K562 (cell line): ENCODE data around the gene MSRB3. TPM values are rescaled to one million over a fixed set of nuclear protein-coding genes. Genes with fewer than 3 reads are reported as not detected.

Experiments
- ATAC-seq: fragments of 200-7000 bp; cut with Tn5 transposase; 3 replicates; pipeline ENCODE4 v1.9.1; 2020; ENCODE audit warnings: moderate library complexity
- BruUV-seq: library from RNA; stranded (reverse); fragments of 400-500 nt; replicated peaks from 2 replicates; lab custom pipeline; 2021; lab: Mats Ljungman, UMichigan
- CTCF ChIA-PET: fragments of 300-600 bp; formaldehyde crosslinking; extraction: SDS; loops from one replicate; lab custom pipeline; 2021; ENCODE audit warnings: low intra/inter-chr PET ratio; lab: Yijun Ruan, JAX
- POLR2A ChIA-PET: fragments of 300-600, 350-650 bp; sonication (Branson Sonifier 250); formaldehyde crosslinking; extraction: SDS; loops from one replicate; lab custom pipeline; 2021; ENCODE audit warnings: antibody characterized with exemption, inconsistent platforms; lab: Yijun Ruan, JAX
- DNase-seq, 4 experiments: peaks; one replicate each; pipeline versions ENCODE4 v3.0.0 to v3.0.0-alpha.2; 2011 to 2018; ENCODE audit warnings: low spot score in 3 of 4, mixed read lengths in 3 of 4; ENCODE audit errors: extremely low read depth in 1 of 4
- FAIRE-seq: peaks from 2 replicates; lab custom pipeline; 2011; peaks lifted over from hg19 to GRCh38; lab: Jason Lieb, UNC
- H2AFZ ChIP-seq: 2 replicates; pipeline ENCODE4 v1.6.0; 2011; ENCODE audit warnings: low read depth, low read length, control low read depth, inconsistent platforms
- H3K27ac ChIP-seq: fragments of 200-600 bp; 3 replicates; pipeline ENCODE4 v1.8.0; 2011; ENCODE audit warnings: low read depth, mild to moderate bottlenecking, control low read depth, inconsistent platforms, low read length, moderate library complexity, mixed read lengths; ENCODE audit errors: extremely low read depth
- H3K27me3 ChIP-seq, 2 experiments: fragments of 300-600 bp in 1 of 2; 2 replicates in 1 of 2; 3 replicates in 1 of 2; pipeline versions ENCODE4 v1.6.0 to v1.8.0; 2011; ENCODE audit warnings: inconsistent platforms in 2 of 2, low read length in 2 of 2, mild to moderate bottlenecking in 1 of 2, mixed read lengths in 1 of 2, moderate library complexity in 1 of 2; ENCODE audit not compliant: control insufficient read depth in 2 of 2, insufficient read depth in 2 of 2
- H3K36me3 ChIP-seq: fragments of 300-600 bp; 3 replicates; pipeline ENCODE4 v1.8.0; 2011; ENCODE audit warnings: mild to moderate bottlenecking, low read length, inconsistent platforms; ENCODE audit not compliant: control insufficient read depth, insufficient read depth
- H3K4me1 ChIP-seq, 2 experiments: fragments of 200-600 bp in 1 of 2; replicated peaks in 1 of 2; 2 replicates in 1 of 2; 3 replicates in 1 of 2; pipeline versions ENCODE4 v1.5.1 to v1.8.0; 2011; ENCODE audit warnings: inconsistent platforms in 2 of 2, low read length in 2 of 2, mild to moderate bottlenecking in 1 of 2, mixed read lengths in 1 of 2, moderate library complexity in 1 of 2; ENCODE audit not compliant: control insufficient read depth in 2 of 2, insufficient read depth in 2 of 2
- H3K4me2 ChIP-seq: 2 replicates; pipeline ENCODE4 v1.6.1; 2011; ENCODE audit warnings: low read length, control low read depth, inconsistent platforms, mixed read lengths; ENCODE audit not compliant: insufficient read depth
- H3K4me3 ChIP-seq: fragments of 200-600 bp; sonication (generic), shearing (Covaris generic); 2 replicates; pipeline ENCODE4 v1.5.1; 2016; ENCODE audit warnings: control low read depth, inconsistent platforms
- H3K79me2 ChIP-seq: fragments of 200-600 bp; 3 replicates; pipeline ENCODE4 v1.8.0; 2011; ENCODE audit warnings: low read length, inconsistent platforms; ENCODE audit not compliant: control insufficient read depth, insufficient read depth
- H3K9ac ChIP-seq, 2 experiments: 2 replicates each; pipeline versions ENCODE4 v1.6.0 to v1.6.1; 2011; ENCODE audit warnings: low read depth in 2 of 2, low read length in 2 of 2, control low read depth in 1 of 2, inconsistent platforms in 1 of 2, mild to moderate bottlenecking in 1 of 2, mixed read lengths in 1 of 2; ENCODE audit not compliant: insufficient read depth in 1 of 2
- H3K9me1 ChIP-seq: one replicate; pipeline ENCODE4 v1.6.0; 2011; ENCODE audit warnings: inconsistent platforms, mild to moderate bottlenecking, low read length, moderate library complexity; ENCODE audit not compliant: control insufficient read depth, insufficient read depth
- H3K9me3 ChIP-seq: replicated peaks from 2 replicates; pipeline ENCODE4 v1.5.1; 2011; ENCODE audit warnings: low read depth, low read length, inconsistent platforms; ENCODE audit not compliant: control insufficient read depth, insufficient read depth
- H4K20me1 ChIP-seq: replicated peaks from 2 replicates; pipeline ENCODE4 v1.6.1; 2011; ENCODE audit warnings: low read length, inconsistent platforms, mixed read lengths; ENCODE audit not compliant: control insufficient read depth, insufficient read depth
- CBX2 ChIP-seq: fragments of 200-600 bp; sonication (generic); IDR thresholded peaks from one replicate; pipeline ENCODE4 v1.6.1; 2012; ENCODE audit warnings: mild to moderate bottlenecking, low read length, inconsistent platforms; ENCODE audit not compliant: insufficient read depth, poor library complexity, severe bottlenecking
- CREB5 ChIP-seq: fragments of 250-450 bp; sonication (Bioruptor Pico); IDR thresholded peaks from 2 replicates; pipeline ENCODE4 v1.5.0; 2020; ENCODE audit warnings: mild to moderate bottlenecking
- E2F4 ChIP-seq: sonication (generic); formaldehyde crosslinking; IDR thresholded peaks from 2 replicates; pipeline ENCODE4 v1.8.0; 2022; ENCODE audit warnings: mild to moderate bottlenecking, low read depth, missing genetic modification reagents
- ELF1 ChIP-seq: fragments of 200-800 bp; sonication (Bioruptor generic); IDR thresholded peaks from 2 replicates; pipeline ENCODE4 v1.6.1; 2016; ENCODE audit warnings: missing genetic modification characterization, missing compliant biosample characterization
- HLTF ChIP-seq: fragments of 450-650 bp; IDR thresholded peaks from 2 replicates; pipeline ENCODE4 v1.6.1; 2016
- HNRNPLL ChIP-seq: fragments of 200-400 bp; formaldehyde crosslinking; IDR thresholded peaks from 2 replicates; pipeline ENCODE4 v1.6.1; 2017; ENCODE audit warnings: low read length, low read depth, mild to moderate bottlenecking; ENCODE audit not compliant: poor library complexity, severe bottlenecking
- MAFK ChIP-seq: IDR thresholded peaks from 2 replicates; pipeline ENCODE4 v1.6.1; 2011; ENCODE audit warnings: low read length, improper control_type of control experiment
- MYNN ChIP-seq, 2 experiments: sonication (generic); formaldehyde crosslinking in 1 of 2; IDR thresholded peaks; 2 replicates each; pipeline versions ENCODE4 v1.5.0 to v1.6.1; 2016 to 2020; ENCODE audit warnings: antibody characterized with exemption in 1 of 2, missing genetic modification reagents in 1 of 2
- NR4A1 ChIP-seq, 2 experiments: fragments of 250-450 bp in 1 of 2; fragments of 450-650 bp in 1 of 2; sonication (Bioruptor Pico) in 1 of 2; IDR thresholded peaks; 2 replicates each; pipeline versions ENCODE4 v1.4.0 to v1.6.1; 2016 to 2020; ENCODE audit warnings: mild to moderate bottlenecking in 2 of 2, missing compliant biosample characterization in 1 of 2, missing genetic modification characterization in 1 of 2, moderate library complexity in 1 of 2
- PHB ChIP-seq: fragments of 250-450 bp; sonication (Bioruptor Pico); IDR thresholded peaks from 2 replicates; pipeline ENCODE4 v1.5.0; 2021
- PHB2 ChIP-seq: fragments of 450-650 bp; IDR thresholded peaks from 2 replicates; pipeline ENCODE4 v1.6.1; 2017; ENCODE audit warnings: low read depth
- PHTF2 ChIP-seq: fragments of 250-450 bp; sonication (Bioruptor Pico); IDR thresholded peaks from 2 replicates; pipeline ENCODE4 v1.5.0; 2021; ENCODE audit warnings: mild to moderate bottlenecking
- RBM25 ChIP-seq: fragments of 200-400 bp; formaldehyde crosslinking; IDR thresholded peaks from 2 replicates; pipeline ENCODE4 v1.6.1; 2018; ENCODE audit warnings: low read length, low read depth, moderate library complexity; ENCODE audit not compliant: severe bottlenecking
- U2AF1 ChIP-seq: fragments of 200-400 bp; formaldehyde crosslinking; optimal IDR thresholded peaks from 2 replicates; pipeline ENCODE3; 2017; ENCODE audit warnings: mild to moderate bottlenecking, low read depth, low read length, moderate library complexity
- ZNF24 ChIP-seq: fragments of 450-650 bp; IDR thresholded peaks from 2 replicates; pipeline ENCODE4 v1.6.1; 2016
- ZNF77 ChIP-seq: fragments of 250-450 bp; sonication (Bioruptor Pico); IDR thresholded peaks from 2 replicates; pipeline ENCODE4 v1.5.0; 2020
- ZSCAN32 ChIP-seq: fragments of 450-650 bp; formaldehyde crosslinking; IDR thresholded peaks from 2 replicates; pipeline ENCODE4 v1.4.0; 2020; ENCODE audit warnings: mild to moderate bottlenecking, moderate library complexity
- ZZZ3 ChIP-seq: fragments of 450-650 bp; IDR thresholded peaks from 2 replicates; pipeline ENCODE4 v1.6.1; 2016; ENCODE audit warnings: antibody characterized with exemption, mild to moderate bottlenecking, moderate library complexity
- WGBS: fragments of 100-300 bp; shearing (Covaris generic); methylation state at CpG from one replicate; pipeline ENCODE4 v1.1.6; 2016; ENCODE audit warnings: low coverage, mixed read lengths; ENCODE audit not compliant: insufficient coverage; ENCODE audit errors: missing lambda C conversion rate; 5-methylcytosine and 5-hydroxymethylcytosine counted together
- in situ Hi-C: fragments of 300-500 bp; cut with MboI; formaldehyde crosslinking; loops from 4 replicates; pipeline ENCODE4 v1.15.0; 2018; ENCODE audit warnings: inconsistent platforms, mixed read lengths
- intact Hi-C: fragments of 100-400 bp; cut with micrococcal nuclease; formaldehyde crosslinking; loops from 2 replicates; pipeline ENCODE4 v1.14.2; 2022
- polyA plus RNA-seq, 8 experiments: library from polyadenylated mRNA; depleted of rRNA in 4 of 8; stranded (reverse) in 5 of 8; unstranded in 3 of 8; fragments of >200 nt; fragmentation: Nextera tagmentation in 2 of 8; fragmentation: Illumina TruSeq in 1 of 8; extraction: Ambion mirVana in 2 of 8; extraction: Trizol in 1 of 8; gene quantifications; 2 replicates each; pipeline versions ENCODE4 v1.2.1 to v1.2.3, GENCODE V29; 2011 to 2014; ENCODE audit warnings: inconsistent platforms in 1 of 8, missing spikeins in 1 of 8
- total RNA-seq, 7 experiments: library from RNA; depleted of rRNA in 6 of 7; stranded (reverse); fragments of >200 nt in 6 of 7; fragmentation: Illumina TruSeq in 2 of 7; extraction: Trizol in 2 of 7; gene quantifications; 2 replicates each; pipeline versions ENCODE4 v1.2.1 to v1.2.3, GENCODE V29; 2011 to 2021; ENCODE audit warnings: low replicate concordance in 1 of 7

Gene MSRB3
- total and polyA plus RNA-seq, 9 of the 15 experiments (the other 6 are each of a cell fraction or from before 2014, with no cell fraction given), result 0.04 TPM; not detected in 8

GRCh38 chr12:65505386-65506121, 227.1 kb downstream of the MSRB3 start (continued):
- no peak for TF ChIP-seq NR4A1 (CRISPR knock-in tag; IDR thresholded peaks at IDR 0.05)
- TF ChIP-seq NR4A1 (tag; IDR thresholded peaks at IDR 0.05), result no peak
- TF ChIP-seq HNRNPLL, result no peak
- no peak for TF ChIP-seq CBX2
- no peak for TF ChIP-seq PHB2
- no peak for TF ChIP-seq MYNN (IDR thresholded peaks at IDR 0.05)
- TF ChIP-seq MYNN (CRISPR knock-in tag; IDR thresholded peaks at IDR 0.05), result no peak

- H2AFZ ChIP-seq, result no peak overlapping the region
- FAIRE-seq (no peak), DNase-seq (no peak), ATAC-seq (no peak)
- CTCF ChIA-PET, result no interaction called here
- H3K4me2 ChIP-seq, result no peak overlapping the region
- no peaks in the 10 kb centered on the region for H3K9me1 ChIP-seq
- no peak overlapping the region for H3K9ac ChIP-seq
- 3% methylated on average over 10 of the region's 10 CpGs for WGBS
- H3K9me3 ChIP-seq, result no peaks in the 10 kb centered on the region
- POLR2A ChIA-PET, result no interaction called here
- peaks cover 5% of the 10 kb centered on the region for H4K20me1 ChIP-seq
- H3K36me3 ChIP-seq, result no peaks in the 10 kb centered on the region
- peaks cover 0 to 24% of the 10 kb centered on the region in 2 experiments; a peak in 4 of 5 replicates for H3K27me3 ChIP-seq
- H3K4me1 ChIP-seq, result no peaks in the 10 kb centered on the region
- no TSS peak for BruUV-seq
- H3K79me2 ChIP-seq, result no peaks in the 10 kb centered on the region
- no peak overlapping the region for H3K27ac ChIP-seq
- no peak overlapping the region for H3K4me3 ChIP-seq
- intact Hi-C loops (no loop called here), in situ Hi-C loops (no loop called here)
- TF ChIP-seq ELF1 (tag) (no peak), ZNF77 (CRISPR knock-in tag) (no peak), MYNN (IDR thresholded peaks at IDR 0.05) (no peak), MYNN (CRISPR knock-in tag; IDR thresholded peaks at IDR 0.05) (no peak), HLTF (no peak), CREB5 (CRISPR knock-in tag) (no peak), E2F4 (CRISPR knock-in tag) (no peak), RBM25 (no peak), ZSCAN32 (CRISPR knock-in tag) (no peak), MAFK (no peak), PHB (CRISPR knock-in tag) (no peak), ZZZ3 (no peak), PHTF2 (CRISPR knock-in tag) (no peak), U2AF1 (no peak), ZNF24 (no peak)
These were observed 230.0 kb downstream of the MSRB3 start for GRCh38 chr12:65508276-65509035.
